ENCODE measurements around the gene LRRC57. TPM values are rescaled to one million over a fixed set of nuclear protein-coding genes. Genes with fewer than 3 reads are reported as not detected.

The LRRC57 gene
- total and polyA plus RNA-seq, 2 of the 13 experiments (the other 11 are each of a cell fraction or from before 2014, with no cell fraction given): 5.8 to 14.8 TPM

DNA sequence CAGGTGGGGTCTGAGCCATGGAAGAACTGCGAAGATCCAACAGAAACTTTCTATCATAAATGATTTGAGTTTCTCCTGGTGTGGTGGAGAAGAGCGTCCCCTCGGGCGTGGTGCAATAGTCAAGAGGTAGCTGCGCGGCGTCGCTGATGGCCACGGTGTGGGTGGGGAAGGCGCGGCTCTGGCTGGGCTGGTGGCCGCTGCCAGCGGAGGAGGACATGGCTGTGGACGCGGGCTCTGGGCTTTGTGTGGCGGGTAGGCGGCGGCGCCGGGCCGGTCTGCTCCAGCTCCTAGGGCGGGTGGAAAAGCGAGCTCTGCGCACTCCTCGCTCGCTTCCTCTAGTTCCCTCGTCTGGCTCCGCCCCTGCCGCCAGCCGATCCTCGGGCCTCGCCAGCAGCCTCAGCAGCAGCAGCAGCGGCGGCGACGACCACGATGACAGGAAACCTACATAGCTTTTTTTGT, 32.7 kb upstream of the LRRC57 start (continued):
- TF ChIP-seq CENPT (CRISPR knock-in tag; IDR thresholded peaks at IDR 0.05; ENCODE audit: low read depth) (no peak), DPF2 (CRISPR knock-in tag; IDR thresholded peaks at IDR 0.05; ENCODE audit: borderline replicate concordance, low read depth) (no peak), PLRG1 (conservative IDR thresholded peaks at IDR 0.05) (no peak), NFYB (CRISPR knock-in tag; IDR thresholded peaks at IDR 0.05) (no peak), SP5 (CRISPR knock-in tag; IDR thresholded peaks at IDR 0.05; ENCODE audit: borderline replicate concordance, low read depth) (0 out of 2 replicates have a peak, but pooled peaks have one; percentile 28), ELF3 (CRISPR knock-in tag; IDR thresholded peaks at IDR 0.05) (no peak), TBX2 (CRISPR knock-in tag; IDR thresholded peaks at IDR 0.05; ENCODE audit: borderline replicate concordance) (peak; percentile 71; the same call in 1 of the 2 replicates), ZNF572 (CRISPR knock-in tag; IDR thresholded peaks at IDR 0.05) (no peak), TIGD3 (CRISPR knock-in tag; IDR thresholded peaks at IDR 0.05; ENCODE audit: borderline replicate concordance) (no peak), HDAC1 (CRISPR knock-in tag; IDR thresholded peaks at IDR 0.05) (peak; percentile 34; the same call in 1 of the 2 replicates), ZNF460 (CRISPR knock-in tag; IDR thresholded peaks at IDR 0.05; ENCODE audit: borderline replicate concordance) (no peak), RBM22 (optimal IDR thresholded peaks at IDR 0.05; ENCODE audit: low read length) (no peak), YEATS2 (CRISPR knock-in tag; IDR thresholded peaks at IDR 0.05; ENCODE audit: borderline replicate concordance) (no peak), ZNF383 (CRISPR knock-in tag; IDR thresholded peaks at IDR 0.05; ENCODE audit: borderline replicate concordance) (no peak), ZNF296 (CRISPR knock-in tag; conservative IDR thresholded peaks at IDR 0.05) (no peak), AKAP8 (CRISPR knock-in tag; IDR thresholded peaks at IDR 0.05) (no peak), ZNF451 (CRISPR knock-in tag; IDR thresholded peaks at IDR 0.05) (no peak), JUNB (CRISPR knock-in tag; IDR thresholded peaks at IDR 0.05; ENCODE audit: borderline replicate concordance) (no peak)
- TF ChIP-seq, protein P1, sequence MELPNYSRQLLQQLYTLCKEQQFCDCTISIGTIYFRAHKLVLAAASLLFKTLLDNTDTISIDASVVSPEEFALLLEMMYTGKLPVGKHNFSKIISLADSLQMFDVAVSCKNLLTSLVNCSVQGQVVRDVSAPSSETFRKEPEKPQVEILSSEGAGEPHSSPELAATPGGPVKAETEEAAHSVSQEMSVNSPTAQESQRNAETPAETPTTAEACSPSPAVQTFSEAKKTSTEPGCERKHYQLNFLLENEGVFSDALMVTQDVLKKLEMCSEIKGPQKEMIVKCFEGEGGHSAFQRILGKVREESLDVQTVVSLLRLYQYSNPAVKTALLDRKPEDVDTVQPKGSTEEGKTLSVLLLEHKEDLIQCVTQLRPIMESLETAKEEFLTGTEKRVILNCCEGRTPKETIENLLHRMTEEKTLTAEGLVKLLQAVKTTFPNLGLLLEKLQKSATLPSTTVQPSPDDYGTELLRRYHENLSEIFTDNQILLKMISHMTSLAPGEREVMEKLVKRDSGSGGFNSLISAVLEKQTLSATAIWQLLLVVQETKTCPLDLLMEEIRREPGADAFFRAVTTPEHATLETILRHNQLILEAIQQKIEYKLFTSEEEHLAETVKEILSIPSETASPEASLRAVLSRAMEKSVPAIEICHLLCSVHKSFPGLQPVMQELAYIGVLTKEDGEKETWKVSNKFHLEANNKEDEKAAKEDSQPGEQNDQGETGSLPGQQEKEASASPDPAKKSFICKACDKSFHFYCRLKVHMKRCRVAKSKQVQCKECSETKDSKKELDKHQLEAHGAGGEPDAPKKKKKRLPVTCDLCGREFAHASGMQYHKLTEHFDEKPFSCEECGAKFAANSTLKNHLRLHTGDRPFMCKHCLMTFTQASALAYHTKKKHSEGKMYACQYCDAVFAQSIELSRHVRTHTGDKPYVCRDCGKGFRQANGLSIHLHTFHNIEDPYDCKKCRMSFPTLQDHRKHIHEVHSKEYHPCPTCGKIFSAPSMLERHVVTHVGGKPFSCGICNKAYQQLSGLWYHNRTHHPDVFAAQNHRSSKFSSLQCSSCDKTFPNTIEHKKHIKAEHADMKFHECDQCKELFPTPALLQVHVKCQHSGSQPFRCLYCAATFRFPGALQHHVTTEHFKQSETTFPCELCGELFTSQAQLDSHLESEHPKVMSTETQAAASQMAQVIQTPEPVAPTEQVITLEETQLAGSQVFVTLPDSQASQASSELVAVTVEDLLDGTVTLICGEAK (IDR thresholded peaks at IDR 0.05): no peak
- TF ChIP-seq, protein P1 (CRISPR knock-in tag; IDR thresholded peaks at IDR 0.05): no peak

Measured in HepG2 (cell line).